MM.1S (cell line): ENCODE measurements around the gene PDGFD.

ENCODE experiments used
- EZH2 ChIP-seq: fragments of 300-600 bp; sonication (generic); optimal IDR thresholded peaks from 2 replicates; pipeline ENCODE3; 2017; ENCODE audit warnings: low read depth, mild to moderate bottlenecking, antibody characterized with exemption, low read length, mixed read lengths
- TF ChIP-seq, protein P1 (sequence below): fragments of 300-600 bp; sonication (generic); IDR thresholded peaks from 2 replicates; pipeline ENCODE4 v1.5.1; 2016; ENCODE audit warnings: antibody characterized with exemption, low read length, mixed read lengths

DNA sequence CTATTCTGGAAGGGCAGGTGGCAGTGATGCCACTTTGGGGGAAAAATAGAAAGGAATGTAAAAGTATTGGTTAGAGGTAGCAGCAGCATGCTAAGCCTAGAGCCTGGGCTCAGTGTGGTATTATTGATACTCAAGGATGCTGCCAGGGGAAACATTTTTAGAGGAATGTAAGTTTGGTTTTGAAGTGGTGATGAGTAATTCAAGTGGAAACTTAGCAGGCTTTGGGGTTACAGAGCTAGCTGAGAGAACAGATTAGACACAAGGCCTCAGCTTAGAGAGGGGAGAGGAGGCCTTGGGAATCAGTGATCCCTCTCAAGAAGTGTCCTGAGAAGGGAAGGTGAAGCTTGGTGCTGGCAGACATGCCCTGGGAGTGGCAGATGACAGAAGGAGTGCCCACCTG is 160.5 kb downstream of the PDGFD start:
- TF ChIP-seq, protein P1, sequence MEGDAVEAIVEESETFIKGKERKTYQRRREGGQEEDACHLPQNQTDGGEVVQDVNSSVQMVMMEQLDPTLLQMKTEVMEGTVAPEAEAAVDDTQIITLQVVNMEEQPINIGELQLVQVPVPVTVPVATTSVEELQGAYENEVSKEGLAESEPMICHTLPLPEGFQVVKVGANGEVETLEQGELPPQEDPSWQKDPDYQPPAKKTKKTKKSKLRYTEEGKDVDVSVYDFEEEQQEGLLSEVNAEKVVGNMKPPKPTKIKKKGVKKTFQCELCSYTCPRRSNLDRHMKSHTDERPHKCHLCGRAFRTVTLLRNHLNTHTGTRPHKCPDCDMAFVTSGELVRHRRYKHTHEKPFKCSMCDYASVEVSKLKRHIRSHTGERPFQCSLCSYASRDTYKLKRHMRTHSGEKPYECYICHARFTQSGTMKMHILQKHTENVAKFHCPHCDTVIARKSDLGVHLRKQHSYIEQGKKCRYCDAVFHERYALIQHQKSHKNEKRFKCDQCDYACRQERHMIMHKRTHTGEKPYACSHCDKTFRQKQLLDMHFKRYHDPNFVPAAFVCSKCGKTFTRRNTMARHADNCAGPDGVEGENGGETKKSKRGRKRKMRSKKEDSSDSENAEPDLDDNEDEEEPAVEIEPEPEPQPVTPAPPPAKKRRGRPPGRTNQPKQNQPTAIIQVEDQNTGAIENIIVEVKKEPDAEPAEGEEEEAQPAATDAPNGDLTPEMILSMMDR = no peak
- TF ChIP-seq EZH2 = no peak
